Keratinocyte (primary cell): ENCODE measurements around the gene ARNT2. TPM values are rescaled to one million over a fixed set of nuclear protein-coding genes. Genes with fewer than 3 reads are reported as not detected.

ENCODE experiments used
- DNase-seq: peaks from one replicate; pipeline ENCODE4 v3.0.0-alpha.2; 2011; ENCODE audit warnings: low read depth, missing footprints, low spot score
- FAIRE-seq: peaks from 2 replicates; lab custom pipeline; 2011; peaks lifted over from hg19 to GRCh38; lab: Jason Lieb, UNC
- H2AFZ ChIP-seq: 2 replicates; pipeline ENCODE4 v1.6.0; 2012; ENCODE audit warnings: low read length, control low read depth, inconsistent platforms; ENCODE audit not compliant: control insufficient read depth
- H3K27ac ChIP-seq: 2 replicates; pipeline ENCODE4 v1.5.1; 2011; ENCODE audit warnings: low read length; ENCODE audit not compliant: control insufficient read depth, insufficient read depth
- H3K27me3 ChIP-seq: 3 replicates; pipeline ENCODE4 v1.6.0; 2011; ENCODE audit warnings: low read length; ENCODE audit not compliant: control insufficient read depth, insufficient read depth; ENCODE audit errors: extremely low read depth
- H3K36me3 ChIP-seq, 2 experiments: 2 replicates in 1 of 2; 3 replicates in 1 of 2; pipeline ENCODE4 v1.5.1; 2011; ENCODE audit warnings: low read length in 2 of 2, mild to moderate bottlenecking in 1 of 2; ENCODE audit not compliant: control insufficient read depth in 2 of 2, insufficient read depth in 2 of 2; ENCODE audit errors: extremely low read depth in 1 of 2
- H3K4me1 ChIP-seq: 3 replicates; pipeline ENCODE4 v1.5.1; 2011; ENCODE audit warnings: low read length; ENCODE audit not compliant: control insufficient read depth, insufficient read depth; ENCODE audit errors: extremely low read depth
- H3K4me2 ChIP-seq: 3 replicates; pipeline ENCODE4 v1.6.0; 2011; ENCODE audit warnings: low read depth, low read length; ENCODE audit not compliant: control insufficient read depth, insufficient read depth; ENCODE audit errors: extremely low read depth
- H3K4me3 ChIP-seq, 3 experiments: fragments of 200-600 bp in 1 of 3; sonication (generic) in 1 of 3; 2 replicates in 2 of 3; 3 replicates in 1 of 3; pipeline ENCODE4 v1.5.1; 2011 to 2016; ENCODE audit warnings: low read length in 3 of 3, mild to moderate bottlenecking in 3 of 3, control low read depth in 2 of 3, inconsistent platforms in 1 of 3, low read depth in 1 of 3, mixed read lengths in 1 of 3, mixed run types in 1 of 3, moderate library complexity in 1 of 3; ENCODE audit not compliant: control insufficient read depth in 2 of 3, insufficient read depth in 2 of 3; ENCODE audit errors: extremely low read depth in 1 of 3
- H3K79me2 ChIP-seq: 2 replicates; pipeline ENCODE4 v1.6.0; 2012; ENCODE audit warnings: low read length; ENCODE audit not compliant: control insufficient read depth, insufficient read depth
- H3K9ac ChIP-seq: 3 replicates; pipeline ENCODE4 v1.6.0; 2011; ENCODE audit warnings: low read length; ENCODE audit not compliant: control insufficient read depth, insufficient read depth; ENCODE audit errors: extremely low read depth
- H3K9me1 ChIP-seq: 3 replicates; pipeline ENCODE4 v1.6.0; 2011; ENCODE audit warnings: low read length; ENCODE audit not compliant: control insufficient read depth, insufficient read depth; ENCODE audit errors: extremely low read depth
- H3K9me3 ChIP-seq: 2 replicates; pipeline ENCODE4 v1.5.1; 2012; ENCODE audit warnings: low read depth, low read length; ENCODE audit not compliant: control insufficient read depth
- H4K20me1 ChIP-seq: 3 replicates; pipeline ENCODE4 v1.6.0; 2011; ENCODE audit warnings: low read length; ENCODE audit not compliant: control insufficient read depth, insufficient read depth; ENCODE audit errors: extremely low read depth
- CTCF ChIP-seq, 3 experiments: IDR thresholded peaks in 1 of 3; conservative IDR thresholded peaks in 1 of 3; optimal IDR thresholded peaks in 1 of 3; 2 replicates in 2 of 3; 3 replicates in 1 of 3; pipeline versions ENCODE3 to v1.5.1; 2011; ENCODE audit warnings: low read length in 3 of 3, mild to moderate bottlenecking in 3 of 3, moderate library complexity in 2 of 3, control low read depth in 1 of 3, inconsistent platforms in 1 of 3; ENCODE audit not compliant: insufficient read depth in 2 of 3; ENCODE audit errors: extremely low read depth in 1 of 3
- EZH2 ChIP-seq: IDR thresholded peaks from one replicate; pipeline ENCODE4 v1.6.1; 2012; ENCODE audit warnings: inconsistent platforms, mild to moderate bottlenecking, low read length, moderate library complexity
- dilution Hi-C: fragments of 300-500 bp; cut with MboI; formaldehyde crosslinking; loops from one replicate; pipeline ENCODE4 v1.7.0; 2020; ENCODE audit warnings: low sequenced_read_pairs; ENCODE audit not compliant: extremely low pct_ligation_motif_present
- polyA plus RNA-seq, 5 experiments: library from polyadenylated mRNA; depleted of rRNA in 3 of 5; stranded (reverse) in 3 of 5; stranded (forward) in 1 of 5; unstranded in 1 of 5; fragments of >200 nt; gene quantifications; 1 replicate in 1 of 5; 2 replicates in 3 of 5; 3 replicates in 1 of 5; pipeline versions ENCODE4 v1.2.1 to v1.2.3, GENCODE V29; 2011 to 2012; ENCODE audit warnings: missing spikeins in 2 of 5, low read depth in 1 of 5, low replicate concordance in 1 of 5

Gene ARNT2
- polyA plus RNA-seq, 1 donor (not counting 4 experiments of a cell fraction or from before 2014, with no cell fraction given): 0.16 TPM

GRCh38 chr15:80596521-80596976 lies 192.4 kb downstream of the ARNT2 start:
- no peak overlapping the region for H3K4me3 ChIP-seq
- H3K27ac ChIP-seq: no peak overlapping the region
- TF ChIP-seq EZH2 (no peak), CTCF (optimal IDR thresholded peaks at IDR 0.05 in 1 of 3, IDR thresholded peaks at IDR 0.05 in 1 of 3, conservative IDR thresholded peaks at IDR 0.05 in 1 of 3; ENCODE audit: extremely low read depth in 1 of 3, insufficient read depth in 2 of 3, low read length in 3 of 3) (no peak)
- no peaks in the 10 kb centered on the region for H3K9me3 ChIP-seq
- no peaks in the 10 kb centered on the region for H3K27me3 ChIP-seq
- H3K36me3 ChIP-seq: no peaks in the 10 kb centered on the region
- H3K4me1 ChIP-seq: peaks cover 26% of the 10 kb centered on the region
- DNase-seq (no peak), FAIRE-seq (no peak)
- no peaks in the 10 kb centered on the region for H3K79me2 ChIP-seq
- H3K9ac ChIP-seq: no peak overlapping the region
- no peak overlapping the region for H2AFZ ChIP-seq
- H3K4me2 ChIP-seq: no peak overlapping the region
- H4K20me1 ChIP-seq: no peaks in the 10 kb centered on the region
- dilution Hi-C loops: loop anchor here (25.0 kb wide), 1 partner anchor 91 kb away; the partner anchor contains the start of gene ABHD17C
- no peaks in the 10 kb centered on the region for H3K9me1 ChIP-seq

- Histone ChIP-seq H4K20me1 (no peaks in the 10 kb centered on the region), H3K4me1 (peaks cover 26% of the 10 kb centered on the region), H3K27me3 (no peaks in the 10 kb centered on the region), H3K4me3 (no peak overlapping the region), H3K9me3 (no peaks in the 10 kb centered on the region), H3K9ac (no peak overlapping the region), H3K36me3 (no peaks in the 10 kb centered on the region), H3K27ac (no peak overlapping the region), H2AFZ (no peak overlapping the region), H3K9me1 (no peaks in the 10 kb centered on the region), H3K4me2 (no peak overlapping the region), H3K79me2 (no peaks in the 10 kb centered on the region)
- DNase-seq: no peak
- FAIRE-seq: no peak
- TF ChIP-seq CTCF (optimal IDR thresholded peaks at IDR 0.05 in 1 of 3, IDR thresholded peaks at IDR 0.05 in 1 of 3, conservative IDR thresholded peaks at IDR 0.05 in 1 of 3; ENCODE audit: extremely low read depth in 1 of 3, insufficient read depth in 2 of 3, low read length in 3 of 3): no peak
- no peak for TF ChIP-seq EZH2
- dilution Hi-C loops: loop anchor here (25.0 kb wide), 1 partner anchor 90 kb away; the partner anchor contains the start of gene ABHD17C
Measured at GRCh38 chr15:80597076-80597475, 192.9 kb downstream of the ARNT2 start.
